ENCODE data around the gene ALK.

DNA sequence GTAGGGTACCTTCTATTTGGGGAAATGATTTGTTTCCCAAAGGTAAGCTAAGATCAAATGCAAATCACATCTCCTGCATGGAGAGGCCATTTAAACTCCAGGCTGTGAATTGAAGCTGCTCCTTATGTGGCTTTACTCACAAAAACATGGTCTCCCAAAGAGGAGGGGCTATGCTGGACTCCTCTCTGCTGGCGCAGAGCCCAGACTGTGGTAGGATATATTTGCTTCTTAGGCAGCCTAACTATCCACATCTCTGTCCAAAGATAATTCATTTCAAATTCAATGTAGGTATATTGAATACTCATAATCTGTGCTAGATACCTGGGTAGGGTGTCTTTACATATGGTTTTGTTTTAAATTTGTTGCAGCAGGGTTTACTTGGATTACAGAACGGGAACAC is 358.5 kb downstream of the ALK start:
- TF ChIP-seq, protein P1, sequence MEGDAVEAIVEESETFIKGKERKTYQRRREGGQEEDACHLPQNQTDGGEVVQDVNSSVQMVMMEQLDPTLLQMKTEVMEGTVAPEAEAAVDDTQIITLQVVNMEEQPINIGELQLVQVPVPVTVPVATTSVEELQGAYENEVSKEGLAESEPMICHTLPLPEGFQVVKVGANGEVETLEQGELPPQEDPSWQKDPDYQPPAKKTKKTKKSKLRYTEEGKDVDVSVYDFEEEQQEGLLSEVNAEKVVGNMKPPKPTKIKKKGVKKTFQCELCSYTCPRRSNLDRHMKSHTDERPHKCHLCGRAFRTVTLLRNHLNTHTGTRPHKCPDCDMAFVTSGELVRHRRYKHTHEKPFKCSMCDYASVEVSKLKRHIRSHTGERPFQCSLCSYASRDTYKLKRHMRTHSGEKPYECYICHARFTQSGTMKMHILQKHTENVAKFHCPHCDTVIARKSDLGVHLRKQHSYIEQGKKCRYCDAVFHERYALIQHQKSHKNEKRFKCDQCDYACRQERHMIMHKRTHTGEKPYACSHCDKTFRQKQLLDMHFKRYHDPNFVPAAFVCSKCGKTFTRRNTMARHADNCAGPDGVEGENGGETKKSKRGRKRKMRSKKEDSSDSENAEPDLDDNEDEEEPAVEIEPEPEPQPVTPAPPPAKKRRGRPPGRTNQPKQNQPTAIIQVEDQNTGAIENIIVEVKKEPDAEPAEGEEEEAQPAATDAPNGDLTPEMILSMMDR (conservative IDR thresholded peaks at IDR 0.05 in 1 of 2, IDR thresholded peaks at IDR 0.05 in 1 of 2; ENCODE audit: low read depth in 1 of 2, low read length in 2 of 2) = no peak
- no peak for TF ChIP-seq EZH2 (IDR thresholded peaks at IDR 0.05; ENCODE audit: low read length, missing control alignments)
